Activated T-helper 1 cell treated with Interleukin-2 at 50 U/mL for 16 hours (primary cell): Measurements from ENCODE around the gene MICALL1.

Experiments used
- DNase-seq: peaks from one replicate; pipeline ENCODE4 v3.0.0-alpha.2; 2020; ENCODE audit warnings: low read depth

Gene MICALL1

GRCh38 chr22:37906364-37907008 is 389 bp downstream of the MICALL1 start:
- DNase-seq, result peak; percentile 9

- DNase-seq, result no peak
Measured at GRCh38 chr22:37907036-37907954, 1.2 kb downstream of the MICALL1 start.

GRCh38 chr22:37909766-37910165 is 3.7 kb downstream of the MICALL1 start:
- no peak for DNase-seq

DNA sequence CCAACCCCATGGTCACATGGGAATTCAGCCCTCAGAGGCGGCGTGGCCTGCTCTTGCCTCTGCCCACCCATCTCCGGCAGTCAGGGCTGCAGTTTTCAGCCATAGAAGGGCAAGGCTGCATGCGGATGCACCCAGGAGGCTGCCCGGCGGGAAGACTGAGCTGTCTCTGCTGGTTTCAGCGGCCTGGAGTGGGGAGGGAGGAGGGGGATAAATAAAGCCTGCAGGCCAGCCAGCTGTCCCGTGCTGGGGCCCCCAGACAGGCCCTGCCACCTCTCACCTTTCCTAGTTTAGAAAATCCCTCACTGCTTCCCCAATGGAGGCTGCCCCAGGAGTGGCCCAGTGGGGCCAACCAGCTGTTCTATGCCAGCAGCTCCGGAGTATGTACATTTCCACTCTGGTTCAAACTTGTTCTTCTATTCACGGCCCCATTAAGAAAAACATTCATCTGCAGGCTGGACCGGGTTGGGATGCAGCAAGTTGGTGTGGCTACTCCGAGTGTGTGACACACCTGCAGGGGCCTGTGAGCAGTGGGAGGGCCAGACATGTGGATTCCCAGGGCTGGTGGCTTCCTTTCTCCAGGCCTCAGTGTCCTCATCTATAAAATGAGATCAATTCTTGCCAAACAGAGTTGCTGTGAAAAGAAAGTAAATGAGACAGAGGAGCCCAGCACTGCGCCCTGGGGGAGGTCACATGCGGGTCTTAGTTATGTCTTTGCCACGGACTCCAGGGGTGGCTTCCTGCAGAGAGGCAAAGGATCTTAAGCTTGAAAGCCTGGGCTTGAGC is 5.0 kb downstream of the MICALL1 start:
- DNase-seq, result no peak

DNA sequence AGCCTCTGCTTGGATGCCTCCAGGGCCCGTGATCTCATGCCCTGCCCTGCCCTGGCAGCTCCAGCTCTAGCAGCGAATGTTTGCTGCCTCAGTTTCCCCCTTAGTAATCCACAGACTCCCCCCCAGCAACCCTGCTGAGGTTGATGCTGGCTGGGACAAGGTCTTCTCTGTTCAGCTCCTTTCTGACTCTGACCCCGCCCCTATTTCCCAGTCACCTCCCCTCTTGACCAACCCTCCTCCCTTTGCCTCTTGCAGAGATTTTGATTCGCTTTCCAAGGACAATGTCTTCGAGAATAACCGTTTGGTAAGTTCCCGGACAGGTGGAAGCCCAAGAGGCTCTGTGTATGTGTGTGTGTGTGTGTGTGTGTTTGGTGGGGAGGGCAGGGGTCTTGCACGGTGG is 5.6 kb downstream of the MICALL1 start:
- no peak for DNase-seq

DNA sequence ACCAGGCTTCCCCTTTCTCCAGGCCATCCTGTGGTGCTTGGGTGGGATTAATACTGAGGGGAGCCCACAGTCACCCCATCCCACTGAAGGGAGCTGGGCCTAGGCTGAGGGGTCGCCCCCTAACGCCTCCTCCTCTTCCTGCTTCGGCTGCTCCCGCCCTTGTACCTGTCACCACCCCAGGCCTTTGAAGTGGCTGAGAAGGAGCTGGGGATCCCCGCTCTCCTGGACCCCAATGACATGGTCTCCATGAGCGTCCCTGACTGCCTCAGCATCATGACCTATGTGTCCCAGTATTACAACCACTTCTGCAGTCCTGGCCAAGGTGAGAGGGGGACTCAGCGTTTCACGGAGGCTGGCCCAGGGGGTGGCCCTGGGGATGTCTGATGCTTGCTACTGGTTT is 6.1 kb downstream of the MICALL1 start:
- DNase-seq, result no peak

- no peak for DNase-seq
Measured at GRCh38 chr22:37913233-37913721, 7.2 kb downstream of the MICALL1 start.

DNA sequence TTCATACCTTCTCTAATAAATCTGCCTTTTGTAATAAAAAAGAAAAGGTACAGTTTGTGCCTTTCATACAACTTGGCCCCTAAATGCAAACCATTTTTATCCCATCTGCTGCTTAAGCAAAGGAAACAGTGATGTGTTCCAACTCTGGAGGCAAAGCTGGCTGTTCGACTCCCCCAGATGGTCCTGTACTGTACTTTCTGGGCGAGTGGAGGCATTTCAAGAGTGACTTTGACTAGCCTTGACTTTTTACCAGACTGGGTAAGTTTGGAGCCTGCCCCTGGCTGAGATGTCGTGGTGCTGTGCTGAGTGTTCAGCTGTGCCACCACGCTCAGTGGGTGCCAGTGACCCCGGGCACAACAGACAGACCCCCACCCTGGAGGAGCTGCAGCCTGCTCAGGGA is 10.2 kb downstream of the MICALL1 start:
- DNase-seq, result no peak

DNA sequence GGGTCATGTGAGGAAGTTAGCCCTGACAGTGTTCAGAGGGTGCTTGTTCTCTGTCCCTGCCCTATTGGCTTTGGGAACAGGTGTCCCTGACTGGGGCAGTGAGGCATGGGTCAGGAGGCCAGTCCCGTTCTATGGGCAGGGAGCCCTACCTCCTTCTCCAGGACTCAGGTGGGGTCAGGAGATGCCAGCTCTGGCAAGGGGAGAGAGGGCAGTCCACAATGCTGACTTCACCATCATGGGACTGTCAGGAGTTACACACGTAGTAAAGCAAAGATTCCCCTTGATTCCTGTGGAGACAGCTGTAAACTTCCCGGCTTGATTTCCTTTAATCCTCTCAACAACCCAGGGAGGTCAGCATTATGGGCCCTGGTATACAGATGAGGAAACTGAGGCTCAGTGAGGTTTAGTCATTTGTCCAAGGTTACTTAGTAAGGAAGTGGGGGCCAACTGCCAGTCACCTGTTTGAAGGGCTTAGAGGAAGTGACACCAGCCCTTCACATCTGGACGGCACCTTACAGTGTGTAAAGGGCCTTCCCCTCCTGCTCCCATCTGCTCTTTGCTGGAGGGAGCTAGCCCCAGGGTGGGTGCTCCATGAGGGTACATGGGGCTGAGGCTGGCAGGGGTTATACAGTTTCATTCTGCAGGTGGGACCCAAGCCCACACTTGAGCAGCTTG is 11.9 kb downstream of the MICALL1 start:
- no peak for DNase-seq

DNA sequence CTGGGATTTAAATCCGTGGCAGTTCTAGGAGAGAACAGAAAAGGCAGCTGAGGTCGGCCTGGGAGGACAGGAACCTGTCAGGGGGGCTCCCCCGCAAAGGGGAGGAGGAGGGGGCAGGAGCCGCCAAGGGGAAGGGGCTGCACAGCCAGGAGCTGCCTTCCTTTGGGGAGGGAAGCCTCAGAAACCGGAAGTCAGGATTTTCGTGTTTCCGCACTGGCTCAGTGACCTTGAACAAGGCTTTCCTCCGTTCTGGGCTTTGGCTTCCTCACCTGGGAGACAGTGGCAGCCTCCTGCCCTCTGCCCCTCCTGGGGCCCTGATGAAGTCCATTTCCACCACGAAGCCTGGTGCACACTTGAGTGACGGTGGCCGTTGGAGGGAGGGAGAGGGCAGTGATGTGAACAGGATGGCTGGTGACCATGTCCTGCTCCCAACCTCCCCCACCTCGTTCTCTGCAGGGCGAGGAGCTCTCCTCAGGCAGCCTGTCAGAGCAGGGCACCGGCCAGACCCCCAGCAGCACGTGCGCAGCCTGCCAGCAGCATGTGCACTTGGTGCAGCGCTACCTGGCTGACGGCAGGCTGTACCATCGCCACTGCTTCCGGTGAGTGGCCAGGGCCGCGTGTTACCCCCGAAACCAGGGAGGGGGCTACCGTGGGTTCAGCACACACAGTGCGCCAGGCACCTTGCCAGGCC is 12.6 kb downstream of the MICALL1 start:
- DNase-seq, result no peak

GRCh38 chr22:37920126-37920525 is 14.0 kb downstream of the MICALL1 start:
- no peak for DNase-seq

DNA sequence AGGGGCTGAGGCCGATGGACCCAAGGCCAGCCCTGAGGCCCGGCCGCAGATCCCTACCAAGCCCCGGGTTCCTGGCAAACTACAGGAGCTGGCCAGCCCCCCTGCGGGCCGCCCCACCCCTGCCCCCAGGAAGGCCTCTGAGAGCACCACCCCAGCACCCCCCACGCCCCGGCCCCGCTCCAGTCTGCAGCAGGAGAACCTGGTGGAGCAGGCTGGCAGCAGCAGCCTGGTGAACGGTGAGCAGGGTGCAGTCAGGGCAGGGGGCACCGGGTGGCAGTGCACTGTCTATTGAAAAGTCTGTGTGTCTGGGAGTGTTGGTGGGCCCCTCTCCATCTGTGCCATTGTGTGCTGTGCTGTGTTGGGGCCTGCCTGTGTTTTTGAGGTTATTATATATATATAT is 16.1 kb downstream of the MICALL1 start:
- no peak for DNase-seq

GRCh38 chr22:37923927-37924326 is 17.8 kb downstream of the MICALL1 start:
- no peak for DNase-seq

DNA sequence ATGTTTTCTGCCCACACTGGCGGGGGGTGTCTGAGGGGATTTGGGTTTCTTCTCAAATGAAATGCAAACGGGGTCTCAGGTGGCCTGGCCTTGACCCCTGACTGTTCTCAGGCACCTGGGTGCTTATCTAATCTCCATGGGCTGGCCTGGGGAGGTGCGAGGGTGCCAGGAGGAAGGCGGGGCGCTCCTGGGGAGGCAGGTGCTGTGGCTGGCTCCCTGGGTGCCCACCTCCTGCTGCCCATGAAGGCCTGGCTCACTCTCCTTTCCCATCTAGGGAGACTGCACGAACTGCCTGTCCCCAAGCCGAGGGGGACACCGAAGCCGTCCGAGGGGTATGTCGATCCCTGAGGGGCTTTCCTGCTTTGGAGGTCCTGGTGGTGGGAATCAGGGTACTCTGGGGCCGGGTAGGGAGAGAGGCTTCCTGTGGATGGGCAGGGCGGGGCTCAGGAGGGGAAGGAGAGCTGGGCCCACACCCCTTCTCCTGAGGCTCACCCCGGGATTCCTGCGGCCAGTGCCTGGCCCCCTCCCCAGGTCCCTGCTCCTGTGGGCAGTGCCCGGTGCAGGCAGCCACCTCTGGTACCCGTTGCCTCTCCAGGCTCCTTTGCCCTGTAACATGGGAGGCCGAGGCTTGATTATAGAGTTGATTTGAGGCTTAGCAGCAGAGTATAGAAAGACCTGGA is 18.4 kb downstream of the MICALL1 start:
- DNase-seq, result no peak

GRCh38 chr22:37925330-37925729 is 19.2 kb downstream of the MICALL1 start:
- DNase-seq, result no peak

DNA sequence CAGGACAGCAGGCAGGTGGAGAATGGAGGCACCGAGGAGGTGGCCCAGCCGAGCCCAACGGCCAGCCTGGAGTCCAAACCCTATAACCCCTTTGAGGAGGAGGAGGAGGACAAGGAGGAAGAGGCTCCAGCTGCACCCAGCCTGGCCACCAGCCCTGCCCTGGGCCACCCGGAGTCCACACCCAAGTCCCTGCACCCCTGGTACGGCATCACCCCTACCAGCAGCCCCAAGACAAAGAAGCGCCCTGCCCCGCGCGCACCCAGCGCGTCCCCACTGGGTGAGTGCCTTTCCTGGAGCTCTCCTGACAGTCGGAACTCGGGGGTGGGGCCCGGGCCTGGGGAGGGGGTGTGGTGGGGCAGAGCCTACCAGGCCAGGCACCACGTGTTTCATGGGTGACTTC is 19.7 kb downstream of the MICALL1 start:
- no peak for DNase-seq

GRCh38 chr22:37926358-37926757 is 20.3 kb downstream of the MICALL1 start:
- no peak for DNase-seq

DNA sequence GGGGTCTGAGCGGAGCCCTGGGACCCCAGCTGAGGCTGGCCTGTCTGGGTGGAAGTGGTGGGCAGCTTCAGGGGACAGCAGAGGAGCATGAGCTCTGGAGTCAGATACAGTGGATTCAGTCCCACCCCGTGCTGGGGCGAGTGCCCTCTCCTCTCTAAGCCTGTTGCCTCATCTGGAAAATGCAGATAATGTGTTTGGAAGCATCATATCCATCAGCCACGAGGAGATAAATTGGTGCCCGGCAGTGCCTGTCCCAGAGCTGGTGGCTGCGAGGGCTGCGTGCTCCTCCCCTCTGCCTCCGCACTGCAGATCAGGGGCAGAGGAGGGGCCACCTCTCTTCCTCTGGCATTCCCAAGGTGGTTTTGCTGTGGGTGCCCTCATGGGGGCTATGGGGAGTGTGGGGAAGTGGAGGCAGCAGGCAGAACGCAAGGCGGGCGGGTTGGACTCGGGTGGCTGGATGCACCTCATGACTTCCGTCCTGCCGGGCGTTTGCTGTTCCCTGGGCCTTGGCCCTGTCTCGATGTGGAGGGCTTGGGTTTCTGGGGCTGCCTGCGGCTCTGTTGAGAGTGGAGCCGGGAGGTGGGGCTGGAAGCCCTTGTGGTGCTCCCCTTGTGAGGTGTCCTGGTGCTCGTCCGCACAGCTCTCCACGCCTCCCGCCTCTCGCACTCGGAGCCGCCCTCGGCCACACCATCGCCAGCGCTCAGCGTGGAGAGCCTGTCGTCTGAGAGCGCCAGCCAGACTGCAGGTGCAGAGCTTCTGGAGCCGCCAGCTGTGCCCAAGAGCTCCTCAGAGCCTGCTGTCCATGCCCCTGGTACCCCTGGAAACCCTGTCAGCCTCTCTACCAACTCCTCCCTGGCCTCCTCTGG is 20.9 kb downstream of the MICALL1 start:
- DNase-seq, result no peak

DNA sequence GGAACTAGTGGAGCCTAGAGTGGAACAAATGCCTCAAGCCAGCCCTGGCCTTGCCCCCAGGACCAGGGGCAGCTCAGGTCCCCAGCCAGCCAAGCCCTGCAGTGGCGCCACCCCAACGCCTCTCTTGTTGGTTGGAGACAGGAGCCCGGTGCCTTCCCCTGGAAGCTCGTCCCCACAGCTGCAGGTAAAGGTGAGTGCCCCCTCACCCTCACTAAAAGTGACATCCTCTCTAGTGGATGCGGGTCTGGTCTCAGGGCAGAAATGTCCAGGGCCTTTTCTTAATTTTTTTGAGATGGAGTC is 21.5 kb downstream of the MICALL1 start:
- DNase-seq, result no peak

GRCh38 chr22:37929390-37929789 is 23.3 kb downstream of the MICALL1 start:
- no peak for DNase-seq
